NCI-H345 treated with DMSO at 0.1 percent for 48 hours (cell line): ENCODE measurements around the gene PHGDH.
"Not testable (repeated sequence)": the region's sequence is repeated elsewhere in the genome, so short reads cannot be mapped to it uniquely, and the experiment has no call there.

Source experiments
- DNase-seq: peaks from one replicate; lab custom pipeline; 2025; ENCODE audit not compliant: unreplicated experiment; lab: John Stamatoyannopoulos, UW

The PHGDH gene

DNA sequence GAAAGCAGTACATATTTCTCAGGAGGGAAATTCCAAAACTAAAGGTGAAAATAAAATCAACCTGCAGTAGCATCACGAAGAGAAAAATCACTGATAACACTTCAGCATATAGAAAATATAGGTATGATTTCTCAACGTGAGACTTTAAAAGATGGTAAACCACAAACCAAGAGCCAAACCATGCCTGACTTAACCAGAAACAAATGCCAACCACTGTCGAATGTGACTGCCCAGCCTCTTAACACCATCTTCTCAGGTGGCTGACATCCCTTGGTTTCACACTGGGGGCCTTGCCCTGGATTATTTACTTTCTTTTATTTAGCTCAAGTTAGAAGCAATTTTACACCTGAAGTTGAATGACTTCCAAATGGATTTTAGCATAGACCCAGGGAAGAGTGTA lies 46.9 kb downstream of the PHGDH start:
- no peak for DNase-seq

DNA sequence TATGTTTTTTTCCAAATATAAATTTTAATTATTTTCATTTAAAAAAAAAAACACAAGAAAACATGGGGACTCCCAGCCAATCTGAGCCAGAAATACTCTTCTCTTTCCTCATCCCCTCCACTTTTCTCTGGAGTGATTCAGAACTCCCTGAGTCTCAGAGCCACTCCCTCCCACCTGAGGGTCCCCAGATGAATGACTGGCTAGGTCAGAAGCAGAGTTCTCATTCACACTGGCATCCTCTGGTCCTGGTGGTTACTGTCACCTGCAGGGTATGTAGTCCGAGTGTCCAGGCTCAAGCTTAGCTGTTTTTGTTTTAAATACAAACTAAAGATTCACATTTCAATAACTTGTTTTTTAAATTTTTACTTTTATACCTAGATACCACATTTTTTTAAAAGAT lies 50.7 kb downstream of the PHGDH start:
- no peak for DNase-seq

DNA sequence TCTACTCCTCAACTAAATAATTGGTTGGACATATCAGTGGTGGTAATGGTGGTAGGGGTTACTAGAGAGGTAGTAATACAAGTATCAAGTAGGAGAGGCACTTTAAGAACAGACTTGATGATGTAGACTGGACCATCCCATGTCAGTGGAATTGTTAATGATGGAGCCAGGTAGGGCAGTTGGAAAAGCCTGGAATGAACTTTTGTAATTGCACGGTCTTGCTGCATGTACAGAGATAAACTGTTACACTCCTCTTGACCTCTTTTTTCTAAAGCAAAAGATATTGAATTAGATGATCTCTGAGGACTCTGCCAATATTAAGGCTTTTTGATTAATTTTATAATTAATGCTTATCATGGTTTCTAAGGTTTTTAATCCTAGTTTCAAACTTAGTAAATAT lies 51.2 kb downstream of the PHGDH start:
- DNase-seq: no peak

DNA sequence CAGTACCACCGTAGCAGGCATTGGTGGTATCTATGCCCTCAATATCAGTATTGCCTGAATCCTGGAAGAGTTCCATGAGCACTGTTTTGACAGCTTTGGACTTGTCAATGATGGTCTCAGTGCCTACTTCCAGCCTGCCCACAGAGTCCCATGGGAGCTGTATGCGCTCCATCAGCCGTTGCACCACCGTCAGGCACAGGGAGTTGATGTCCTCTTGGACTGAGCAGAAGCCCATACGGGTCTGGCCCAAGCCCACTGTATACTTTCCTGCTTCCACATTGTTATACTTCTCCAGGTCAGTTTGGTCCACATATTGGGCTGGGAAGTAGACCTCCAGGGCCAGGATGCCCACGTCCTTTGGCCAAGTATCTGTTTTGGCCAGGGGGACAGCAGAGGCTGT lies 52.5 kb downstream of the PHGDH start:
- no peak for DNase-seq

DNA sequence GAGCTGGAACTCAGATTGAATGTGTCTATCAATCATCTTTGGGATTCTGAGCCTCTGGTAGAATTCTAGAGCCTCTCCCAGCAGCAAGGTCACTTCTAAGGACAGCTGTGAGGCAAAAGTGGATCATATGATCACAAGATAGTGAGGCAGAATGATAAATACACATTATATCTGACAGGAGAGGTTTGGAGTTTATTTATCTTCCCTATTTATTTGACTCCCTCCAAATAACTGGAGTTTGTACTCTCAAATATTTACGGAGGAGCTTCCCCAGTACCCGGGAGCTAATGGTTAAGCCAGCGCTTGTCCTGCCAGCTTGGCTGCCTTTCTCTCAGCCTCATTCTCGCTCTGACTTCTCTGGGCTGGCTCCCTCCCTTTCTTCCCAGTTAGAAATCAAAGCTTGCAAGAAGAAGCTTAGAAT lies 54.6 kb downstream of the PHGDH start:
- DNase-seq: no peak

DNA sequence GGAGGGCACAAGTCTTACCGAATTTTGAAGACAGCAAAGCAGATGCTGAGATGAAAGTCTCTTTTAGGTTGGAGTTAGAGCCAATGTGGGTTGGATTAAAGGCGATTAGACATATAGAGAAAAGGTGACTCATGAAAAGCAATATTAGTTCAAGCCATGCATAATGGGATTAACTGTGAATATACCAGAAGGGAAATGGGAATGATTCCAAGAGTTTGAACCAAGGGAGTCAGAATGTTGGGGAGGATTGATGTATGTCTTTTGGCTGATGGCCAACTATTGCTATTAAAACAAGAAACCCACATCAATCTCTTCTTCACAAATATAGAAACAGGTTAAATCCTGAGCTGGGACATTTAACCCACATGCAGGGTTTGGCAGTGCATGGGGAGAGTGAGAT lies 55.8 kb downstream of the PHGDH start:
- DNase-seq: peak; percentile 43

DNA sequence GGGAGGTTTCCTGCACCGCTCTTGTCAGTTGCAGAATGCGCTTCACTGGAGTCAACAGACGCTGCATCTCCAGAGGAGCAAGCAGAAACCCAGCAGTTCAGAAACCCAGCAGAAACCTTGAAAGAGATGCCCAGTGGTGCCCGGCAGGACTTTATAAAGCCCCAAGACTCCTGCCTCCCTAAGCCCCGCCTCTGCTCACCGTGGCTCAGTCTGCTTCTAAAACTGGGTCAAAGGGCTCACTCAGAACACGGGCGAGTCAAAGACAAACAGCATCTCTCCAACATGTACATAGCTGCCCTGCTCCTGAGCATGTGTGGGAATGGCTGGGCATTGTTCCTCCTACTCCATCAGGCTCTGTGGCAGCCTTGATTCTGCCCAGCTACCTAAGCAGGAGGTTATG lies 57.0 kb downstream of the PHGDH start, which contains the start of gene HMGCS2:
Gene HMGCS2, minus strand, starts transcription at position 128 of the 400 bp plus-strand sequence. Its CDS starts 61 bp downstream, at position 67.
- DNase-seq: no peak

DNA sequence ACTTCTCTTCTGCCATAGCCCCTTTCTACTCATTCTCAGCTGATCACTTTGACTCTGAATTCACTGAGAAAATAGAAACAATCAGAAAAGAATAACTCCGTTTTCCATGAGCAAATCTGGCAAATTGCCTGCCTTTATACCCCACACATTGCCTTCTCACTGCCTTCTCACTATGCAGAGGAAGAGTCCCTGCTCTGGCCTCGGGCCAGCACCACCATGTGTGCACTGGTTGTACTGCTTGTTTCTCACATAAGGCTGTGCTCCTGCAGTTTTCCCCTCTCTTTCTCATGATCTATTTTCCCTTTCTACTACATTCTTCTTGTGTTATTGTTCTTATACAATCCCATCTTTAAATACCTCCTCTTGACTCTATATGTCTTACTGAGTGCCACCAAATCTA lies 59.3 kb downstream of the PHGDH start:
- DNase-seq: no peak

DNA sequence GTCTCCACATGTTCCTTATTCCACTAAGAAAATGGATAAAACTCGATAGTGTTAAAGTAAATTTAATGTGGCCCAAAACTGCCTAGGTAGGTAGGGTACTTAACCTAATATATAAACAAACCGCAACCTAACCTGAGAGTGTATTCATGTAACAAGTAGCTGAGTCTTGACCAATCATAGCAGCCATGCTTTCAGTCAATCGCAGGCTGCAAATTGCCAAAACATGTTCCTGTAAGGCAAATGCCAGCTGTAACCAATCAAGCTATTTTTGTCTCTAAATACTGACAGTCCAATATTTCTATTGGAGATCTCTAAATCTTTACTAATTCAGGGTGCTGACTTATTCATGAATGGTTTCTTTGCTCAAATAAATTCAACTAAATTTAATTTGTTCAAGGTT lies 60.0 kb downstream of the PHGDH start:
- no peak for DNase-seq

DNA sequence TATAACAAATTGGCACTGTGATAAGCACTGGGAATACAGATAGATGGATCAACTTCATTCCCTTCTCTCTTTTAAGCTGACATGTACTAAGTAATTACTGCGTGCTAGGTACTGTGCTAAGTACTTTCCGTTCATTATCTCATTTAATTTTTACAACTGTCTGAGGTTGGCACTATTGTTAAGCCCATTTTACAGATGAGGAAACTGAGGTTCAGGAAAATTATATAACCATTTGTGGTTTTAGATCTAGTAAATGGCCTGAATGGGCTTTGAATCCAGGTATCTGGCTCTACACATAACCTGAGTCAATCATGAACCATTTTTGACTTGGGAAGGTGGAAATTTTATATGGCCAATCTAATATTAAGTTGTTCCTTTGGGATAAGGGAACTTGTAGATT lies 60.6 kb downstream of the PHGDH start:
- DNase-seq: no peak

DNA sequence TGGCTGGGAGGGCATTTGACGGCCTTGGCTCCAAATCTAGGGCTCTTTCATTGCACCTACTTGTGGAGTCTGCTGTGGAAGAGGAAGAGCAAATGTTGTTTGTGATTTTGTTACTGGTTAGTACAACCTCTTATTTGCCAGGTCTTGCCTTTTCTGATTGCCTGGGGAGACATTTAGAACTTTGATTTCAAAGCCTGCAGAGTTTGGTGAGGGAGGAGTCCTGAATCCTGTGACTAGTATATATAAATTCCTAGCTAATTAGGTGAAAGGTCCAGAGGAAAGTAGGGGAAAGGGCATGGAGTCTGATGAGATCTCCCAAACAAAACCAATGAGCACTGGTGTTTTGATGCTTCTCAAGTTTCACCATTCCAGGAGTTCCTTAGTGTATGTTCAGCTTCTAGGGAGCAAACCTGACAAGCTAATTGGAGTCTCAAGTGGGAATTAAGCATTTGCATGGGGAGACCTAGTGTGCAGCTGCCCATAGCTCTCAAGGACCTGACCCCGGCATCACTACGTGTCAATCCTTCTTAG lies 62.0 kb downstream of the PHGDH start:
- no peak for DNase-seq

DNA sequence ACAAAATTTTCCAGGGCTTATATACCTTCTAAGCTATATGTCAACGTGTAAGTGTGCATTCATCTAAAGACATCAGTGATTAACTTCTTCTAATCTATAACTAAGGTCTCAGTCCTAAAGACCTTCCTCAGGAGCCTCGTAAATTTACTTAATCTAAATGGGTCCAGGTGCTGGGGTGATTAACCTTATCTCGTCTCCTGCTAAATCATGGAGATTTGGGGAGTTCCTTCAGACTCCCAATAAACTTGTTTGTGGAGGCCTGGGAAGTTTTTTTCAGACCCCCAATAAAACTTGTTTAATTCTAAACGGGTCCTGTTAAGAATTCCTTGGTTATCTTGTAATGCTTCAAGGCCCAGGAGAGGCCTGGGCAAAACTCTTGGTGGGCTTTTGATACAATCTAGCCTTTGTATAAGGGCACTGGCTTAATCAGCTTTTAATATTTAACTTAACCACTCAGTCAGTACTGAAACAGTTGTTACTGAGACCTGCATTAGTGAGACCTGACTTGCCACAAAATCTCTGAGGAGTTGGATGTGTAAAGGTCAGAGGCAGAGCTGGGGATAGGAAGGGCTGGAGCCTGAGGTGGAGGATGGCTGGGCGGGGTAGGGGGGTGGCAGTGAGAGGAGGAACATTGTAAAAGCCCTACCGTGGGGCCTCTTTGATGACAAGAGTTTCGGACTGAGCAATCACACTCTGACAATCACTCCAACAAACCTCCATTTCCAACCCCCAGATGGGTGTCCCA lies 63.2 kb downstream of the PHGDH start:
- DNase-seq: no peak

DNA sequence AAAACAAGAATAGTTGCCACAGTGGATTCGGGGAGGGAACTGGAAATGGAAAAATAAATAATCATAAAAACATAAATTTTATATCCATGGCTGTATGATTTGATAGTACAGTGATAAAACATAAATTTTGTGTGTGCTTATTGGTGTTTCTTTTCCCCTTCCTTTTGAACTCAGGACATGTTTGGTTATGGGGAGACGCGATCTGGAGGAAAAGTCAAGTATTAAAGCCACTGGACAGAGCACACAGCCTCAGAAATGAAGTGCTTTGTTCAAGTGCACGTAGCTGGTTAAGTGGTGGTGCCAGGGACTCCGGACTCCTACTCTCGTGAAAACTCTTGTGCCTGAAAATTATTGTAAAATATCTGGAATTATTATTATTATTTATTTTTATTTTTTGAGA lies 66.6 kb downstream of the PHGDH start:
- no peak for DNase-seq

DNA sequence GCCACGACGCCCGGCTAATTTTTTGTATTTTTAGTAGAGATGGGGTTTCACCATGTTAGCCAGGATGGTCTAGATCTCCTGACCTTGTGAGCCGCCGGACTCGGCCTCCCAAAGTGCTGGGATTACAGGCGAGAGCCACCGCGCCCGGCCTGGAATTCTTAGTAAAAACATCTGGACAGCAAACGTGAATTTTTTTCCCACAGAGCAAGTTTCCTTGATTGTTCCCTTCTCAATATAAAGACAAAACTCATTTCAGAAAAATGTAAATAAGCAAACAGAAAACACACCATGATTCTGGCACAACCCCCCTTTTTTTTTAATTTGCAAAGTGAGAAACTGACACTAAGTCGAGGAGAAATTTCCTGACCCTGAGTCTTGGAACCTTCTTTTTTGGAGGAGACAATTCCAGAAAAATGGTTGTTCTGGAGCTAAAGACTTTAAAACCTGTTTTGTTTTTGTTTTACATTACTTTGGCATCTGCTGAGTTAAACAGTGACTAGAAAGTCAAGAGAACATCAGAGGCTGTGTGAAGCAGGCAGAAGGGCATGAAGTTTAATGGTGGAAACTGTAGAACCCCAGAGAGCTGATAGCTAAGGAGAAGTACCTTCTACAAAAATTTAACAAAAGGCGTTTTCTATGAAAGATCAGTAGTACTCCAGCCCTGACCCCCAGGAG lies 67.3 kb downstream of the PHGDH start:
- no peak for DNase-seq

DNA sequence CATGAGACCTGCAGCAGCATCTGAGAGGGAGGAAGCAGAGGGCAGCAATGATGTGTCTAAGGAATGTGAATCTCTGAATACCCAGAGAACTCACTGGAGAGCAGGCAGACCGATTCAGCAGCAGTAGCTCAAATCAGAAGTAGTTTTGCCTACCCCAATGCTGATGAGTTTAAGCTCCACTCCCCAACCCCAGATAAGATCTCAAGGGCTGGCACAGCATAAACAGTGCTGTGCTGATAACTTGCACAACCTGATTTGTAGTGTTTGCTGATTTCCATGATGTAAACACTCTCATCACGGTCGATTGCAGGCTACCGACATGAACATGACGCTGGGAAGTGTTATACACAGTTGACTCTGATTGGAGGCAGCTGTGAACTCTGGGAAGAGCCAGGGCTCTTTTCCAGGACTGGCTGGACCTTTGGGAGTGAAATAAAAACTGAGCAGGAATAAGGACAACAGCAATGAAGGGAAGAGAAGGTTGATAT lies 68.2 kb downstream of the PHGDH start:
- DNase-seq: peak; percentile 94

DNA sequence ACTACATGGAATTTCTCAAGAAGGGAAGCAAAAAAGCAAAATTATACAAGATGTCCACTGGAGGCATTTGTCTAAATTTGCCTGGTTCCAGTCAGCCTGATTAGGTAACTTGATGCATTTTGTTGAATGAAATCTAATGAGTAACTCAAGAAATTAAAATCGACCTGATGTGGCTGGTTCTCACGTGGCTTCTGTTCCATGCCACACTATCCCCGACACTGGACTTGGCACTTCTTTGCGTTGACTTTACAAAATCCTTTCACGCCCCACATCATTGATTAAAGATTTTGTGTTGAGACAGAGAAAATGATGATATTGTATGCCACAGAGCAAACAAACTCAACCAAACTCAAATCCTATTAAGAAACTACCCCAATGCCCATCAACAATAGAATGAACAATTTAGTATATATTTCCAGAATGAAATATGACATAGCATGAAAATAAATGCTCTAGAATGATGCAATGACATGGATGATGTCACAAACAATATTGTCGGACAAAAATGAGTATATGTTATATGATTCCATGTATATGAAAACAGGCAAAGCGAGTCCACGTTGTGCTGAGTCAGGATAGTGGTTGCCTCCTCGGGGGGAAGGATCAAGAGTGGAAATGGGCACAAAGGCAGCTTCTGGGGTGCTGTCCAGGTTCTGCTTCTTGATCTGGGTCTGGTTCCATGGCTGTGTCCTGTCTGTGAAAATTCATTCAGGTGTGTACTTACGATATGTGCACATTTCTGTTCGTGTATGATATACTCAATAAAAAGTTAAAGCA lies 69.9 kb downstream of the PHGDH start:
- no peak for DNase-seq

DNA sequence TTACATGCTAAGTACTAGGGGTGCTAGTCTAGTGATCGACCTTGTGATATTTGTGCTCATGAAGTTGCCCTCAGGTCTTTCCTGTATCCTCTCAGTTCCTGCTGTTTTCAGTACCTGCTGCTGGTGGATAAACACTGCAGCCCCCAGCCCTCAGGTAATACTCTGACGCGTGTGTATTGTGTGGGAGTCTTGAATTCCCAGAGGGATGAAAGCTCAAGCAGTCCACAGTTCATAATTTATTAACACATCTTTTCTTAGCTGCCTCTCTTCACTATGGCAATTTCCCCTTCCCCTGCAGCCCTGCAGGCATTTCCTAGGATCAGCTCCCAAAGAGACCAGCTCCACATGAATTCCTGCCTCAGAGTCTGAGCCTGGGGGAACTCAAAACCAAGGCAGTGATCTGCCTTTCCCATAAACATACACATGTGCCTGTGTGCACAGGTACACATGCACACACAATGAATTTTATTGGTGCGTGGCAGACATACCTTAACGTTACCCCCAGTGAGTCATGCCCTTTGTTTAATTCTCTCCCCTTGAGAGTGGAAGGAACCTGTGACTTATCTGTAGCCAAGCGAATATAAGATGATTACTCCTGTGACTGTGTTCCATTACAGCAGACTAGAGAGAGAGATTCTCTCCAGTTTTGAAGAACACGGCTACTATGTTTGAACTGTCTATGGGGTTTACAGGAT lies 71.0 kb downstream of the PHGDH start:
- DNase-seq: peak; percentile 45

DNA sequence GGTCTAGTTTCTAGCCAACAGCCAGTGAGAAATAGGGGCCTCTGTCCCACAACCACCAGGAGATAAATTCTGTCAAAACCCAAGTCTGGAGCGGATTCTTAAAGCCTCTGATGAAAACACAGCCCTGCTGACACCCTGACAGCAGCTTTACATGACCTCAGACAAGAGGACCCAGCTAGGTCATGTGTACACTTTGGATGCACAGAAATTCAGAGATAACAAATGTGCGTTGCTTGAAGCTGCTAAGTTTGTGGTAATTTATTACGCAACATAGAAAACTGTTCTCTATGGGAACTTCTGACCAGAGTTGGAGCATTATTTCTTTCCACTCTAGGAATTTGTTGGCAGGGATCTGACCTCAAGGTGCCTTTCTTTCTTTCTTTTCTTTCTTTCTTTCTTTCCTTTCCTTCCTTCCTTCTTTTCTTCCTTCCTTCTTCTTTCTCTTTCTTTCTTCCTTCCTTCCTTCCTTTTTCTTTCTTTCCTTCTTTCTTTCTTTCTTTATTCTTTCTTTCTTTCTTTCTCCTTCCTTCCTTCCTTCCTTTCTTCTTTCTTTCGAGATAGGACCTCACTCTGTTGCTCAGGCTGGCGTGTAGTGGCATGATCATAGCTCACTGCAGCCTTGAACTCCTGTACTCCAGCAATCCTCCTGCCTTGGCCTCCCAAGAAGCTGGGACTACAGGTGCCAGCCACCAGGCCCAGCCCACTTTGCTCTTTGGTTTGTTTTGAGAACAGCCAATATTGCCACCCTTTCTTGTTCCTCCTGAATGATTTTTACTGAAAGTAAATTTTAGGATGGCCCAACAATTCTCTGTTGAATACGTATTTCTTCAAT lies 71.8 kb downstream of the PHGDH start:
- DNase-seq: no peak

DNA sequence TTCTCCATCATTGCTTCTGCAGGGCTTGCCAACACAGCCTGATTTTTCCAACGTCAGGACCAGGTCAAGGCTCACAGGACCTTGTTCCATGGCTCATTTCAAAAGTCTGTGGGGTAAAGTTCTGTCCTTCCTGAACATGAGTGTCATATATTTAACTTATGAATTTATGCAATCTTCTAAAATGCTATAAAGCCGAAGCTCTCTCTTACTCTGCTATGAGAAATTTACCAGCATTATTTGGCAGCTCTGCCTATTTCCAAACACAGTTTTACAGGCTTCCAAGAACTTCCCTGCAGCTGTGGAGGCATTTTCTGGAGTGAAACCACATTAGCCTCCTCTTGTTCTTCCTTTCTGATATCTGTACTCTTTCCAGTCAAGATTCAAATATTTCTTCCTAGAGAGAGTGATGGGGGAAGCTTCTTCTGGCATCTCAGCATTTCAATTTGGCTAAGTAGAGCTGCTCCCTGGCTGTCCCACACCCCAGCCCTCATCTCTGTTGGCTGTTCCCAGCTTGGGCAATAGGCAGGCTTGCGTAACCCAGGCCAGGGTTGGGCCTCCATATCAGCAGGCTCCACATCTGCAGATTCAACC lies 72.6 kb downstream of the PHGDH start:
- DNase-seq: no peak

DNA sequence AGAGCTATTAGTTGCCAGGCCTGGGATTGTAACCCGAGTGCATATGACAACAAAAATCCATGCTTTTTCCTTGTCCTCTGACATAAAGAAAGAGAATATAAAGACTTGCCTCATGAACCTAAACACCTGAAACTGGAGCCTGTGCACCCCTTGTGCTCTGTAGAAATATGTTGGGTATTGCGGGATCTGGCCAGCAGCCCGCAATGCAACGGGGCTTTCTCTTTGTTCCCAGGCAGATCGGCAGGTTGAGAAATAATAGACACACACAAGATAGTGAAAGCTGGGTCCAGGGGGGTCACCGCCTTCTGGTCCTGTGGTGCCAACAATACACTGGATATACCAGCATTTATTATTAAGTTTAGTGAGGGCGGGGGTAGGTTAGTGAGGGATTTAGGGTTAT lies 74.3 kb downstream of the PHGDH start:
- DNase-seq: not testable (repeated sequence)
